Myometrial cell (primary cell): Measurements from ENCODE around the gene CDC16. TPM values are rescaled to one million over a fixed set of nuclear protein-coding genes. Genes with fewer than 3 reads are reported as not detected.

Experiments used
- total RNA-seq: library from RNA; depleted of rRNA; stranded (reverse); fragments of >200 nt; gene quantifications from 2 replicates; pipeline ENCODE4 v1.2.3, GENCODE V29; 2015

CDC16 gene, protein sequence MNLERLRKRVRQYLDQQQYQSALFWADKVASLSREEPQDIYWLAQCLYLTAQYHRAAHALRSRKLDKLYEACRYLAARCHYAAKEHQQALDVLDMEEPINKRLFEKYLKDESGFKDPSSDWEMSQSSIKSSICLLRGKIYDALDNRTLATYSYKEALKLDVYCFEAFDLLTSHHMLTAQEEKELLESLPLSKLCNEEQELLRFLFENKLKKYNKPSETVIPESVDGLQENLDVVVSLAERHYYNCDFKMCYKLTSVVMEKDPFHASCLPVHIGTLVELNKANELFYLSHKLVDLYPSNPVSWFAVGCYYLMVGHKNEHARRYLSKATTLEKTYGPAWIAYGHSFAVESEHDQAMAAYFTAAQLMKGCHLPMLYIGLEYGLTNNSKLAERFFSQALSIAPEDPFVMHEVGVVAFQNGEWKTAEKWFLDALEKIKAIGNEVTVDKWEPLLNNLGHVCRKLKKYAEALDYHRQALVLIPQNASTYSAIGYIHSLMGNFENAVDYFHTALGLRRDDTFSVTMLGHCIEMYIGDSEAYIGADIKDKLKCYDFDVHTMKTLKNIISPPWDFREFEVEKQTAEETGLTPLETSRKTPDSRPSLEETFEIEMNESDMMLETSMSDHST
- total RNA-seq, result 29.6 and 30.3 TPM in 2 replicates

DNA sequence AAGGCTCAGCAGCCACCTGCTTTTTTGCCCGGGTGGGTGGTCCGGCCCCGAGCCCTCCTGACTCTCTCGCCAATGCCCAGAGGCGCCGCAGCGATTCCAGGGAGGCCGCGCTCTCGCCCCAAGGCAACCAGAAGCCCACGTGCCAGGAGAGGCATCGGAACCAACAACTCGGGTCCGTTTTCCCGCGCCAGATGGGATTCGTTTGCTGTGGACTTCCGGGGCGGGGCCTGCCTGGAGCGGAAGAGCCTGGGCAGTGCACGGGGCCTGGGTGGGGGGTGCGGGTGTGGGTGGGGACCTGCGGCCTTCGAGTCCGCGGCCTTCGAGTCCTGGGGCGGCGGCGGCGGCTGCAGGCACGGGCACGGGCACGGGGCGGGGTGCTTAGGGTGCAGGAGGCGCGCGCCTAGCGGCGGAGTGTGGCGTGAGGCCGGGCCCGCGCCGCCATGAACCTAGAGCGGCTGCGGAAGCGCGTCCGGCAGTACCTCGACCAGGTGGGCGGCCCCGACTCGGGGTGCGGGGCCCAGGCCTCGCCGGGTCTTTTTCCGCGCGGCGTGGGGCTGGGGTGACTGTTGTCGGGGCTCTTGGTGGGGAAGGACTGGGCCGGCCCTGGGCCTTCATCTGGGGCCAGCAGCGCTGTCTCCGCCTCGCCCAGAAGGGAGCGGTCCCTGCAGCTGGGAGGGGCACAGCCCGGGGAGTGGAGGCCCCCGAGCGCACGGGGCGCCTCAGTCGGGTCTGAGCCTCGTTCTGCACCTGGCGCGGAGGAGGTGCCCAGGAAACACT, at the start of gene CDC16:
Gene CDC16, plus strand, starts transcription at position 253 of the 777 bp plus-strand sequence. Its CDS starts 188 bp downstream, at position 441.

DNA sequence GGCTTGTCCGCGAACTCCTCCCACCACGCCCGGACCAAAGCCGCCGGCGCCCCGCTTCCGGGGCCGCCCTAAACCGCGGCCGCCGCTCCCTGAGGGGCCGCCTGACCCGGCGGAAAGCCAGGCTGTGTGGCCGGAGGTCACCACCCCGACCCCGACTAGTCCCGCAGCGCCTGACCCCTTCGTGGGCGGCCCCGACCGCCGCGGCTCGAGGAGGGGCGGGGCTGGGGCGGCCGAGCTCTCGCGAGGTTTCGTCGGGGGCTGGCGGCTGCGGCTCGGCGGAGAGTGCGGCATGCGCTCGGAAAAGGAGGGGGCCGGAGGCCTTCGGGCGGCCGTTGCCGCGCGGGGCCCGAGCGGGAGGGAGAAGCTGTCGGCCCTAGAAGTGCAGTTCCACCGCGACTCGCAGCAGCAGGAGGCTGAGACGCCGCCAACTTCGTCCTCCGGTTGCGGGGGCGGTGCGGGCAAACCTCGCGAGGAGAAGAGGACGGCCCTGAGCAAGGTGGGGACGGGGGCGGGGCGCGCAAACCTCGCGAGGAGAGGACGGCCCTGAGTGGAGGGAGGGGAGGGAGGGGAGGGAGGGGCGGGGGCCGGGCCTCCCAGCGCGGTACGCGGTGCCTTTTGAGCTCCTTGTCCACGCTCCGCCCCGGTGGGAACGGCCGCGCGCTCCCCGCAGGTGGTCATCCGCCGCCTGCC, 46.8 kb downstream of the CDC16 start, which contains the start of gene UPF3A:
Gene UPF3A, plus strand, starts transcription at position 251 of the 690 bp plus-strand sequence. Its CDS starts 39 bp downstream, at position 290.

DNA sequence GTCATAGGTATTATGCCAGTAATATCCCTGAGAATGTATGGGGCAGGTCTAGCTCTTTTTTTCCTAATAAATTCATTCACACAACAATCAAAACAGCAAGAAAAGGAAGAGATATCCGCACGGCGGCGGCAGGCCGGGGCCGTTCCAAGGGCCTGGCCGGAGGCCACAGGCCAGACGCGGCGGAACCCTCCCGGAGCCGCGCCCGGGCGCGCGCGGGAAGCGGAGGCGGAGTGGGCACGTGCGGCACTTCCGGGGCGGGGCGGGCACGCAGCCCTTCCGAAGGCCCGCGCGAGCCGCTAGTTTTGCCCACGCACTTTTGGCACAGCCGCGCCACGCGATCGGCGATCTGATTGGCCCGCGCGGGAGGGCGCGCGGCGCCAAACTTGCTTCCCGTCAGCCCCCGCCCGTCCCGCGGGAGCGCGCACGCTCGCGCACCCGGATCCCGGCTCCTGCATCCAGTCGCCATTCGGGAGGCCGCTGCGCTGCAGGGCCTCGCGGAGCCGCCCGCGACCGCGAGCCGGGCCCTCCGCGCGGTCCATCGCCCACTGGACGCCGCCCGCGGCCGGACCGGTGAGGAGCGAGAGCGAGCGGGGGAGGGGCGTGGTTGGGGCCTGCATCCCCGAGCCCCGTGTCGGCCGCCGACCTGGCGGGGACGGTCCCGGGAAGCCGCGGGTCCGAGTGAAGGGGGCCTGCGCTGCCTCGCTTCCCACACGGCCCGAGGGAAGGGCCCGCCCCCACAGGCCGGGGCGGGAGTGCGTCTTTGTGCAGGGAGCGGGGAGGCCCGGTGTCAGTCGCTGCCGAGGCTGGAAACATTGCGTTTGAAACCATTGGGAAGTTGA, 79.6 kb downstream of the CDC16 start, which contains the start of gene CHAMP1:
Gene CHAMP1, plus strand, starts transcription at position 430 of the 839 bp plus-strand sequence. CDS start 9,340 bp downstream, outside the sequence.

Other genes with a start within 250 kb of the CDC16 start
- gene RASA3, start 102.3 kb upstream of the CDC16 start, total RNA-seq, result 25.4 and 32.1 TPM in 2 replicates
- gene CFAP97D2, start 55.6 kb upstream of the CDC16 start, total RNA-seq, result not detected in 2 replicates
- gene UPF3A, start 46.7 kb downstream of the CDC16 start, total RNA-seq, result 32.3 and 38.5 TPM in 2 replicates
- gene CHAMP1, start 79.6 kb downstream of the CDC16 start, total RNA-seq, result 31.0 and 34.0 TPM in 2 replicates